Measurements from ENCODE around the gene ZNF70. TPM values are rescaled to one million over a fixed set of nuclear protein-coding genes. Genes with fewer than 3 reads are reported as not detected.

Gene ZNF70
- total RNA-seq, 1 donor from 2014 or later = 12.1 TPM

DNA sequence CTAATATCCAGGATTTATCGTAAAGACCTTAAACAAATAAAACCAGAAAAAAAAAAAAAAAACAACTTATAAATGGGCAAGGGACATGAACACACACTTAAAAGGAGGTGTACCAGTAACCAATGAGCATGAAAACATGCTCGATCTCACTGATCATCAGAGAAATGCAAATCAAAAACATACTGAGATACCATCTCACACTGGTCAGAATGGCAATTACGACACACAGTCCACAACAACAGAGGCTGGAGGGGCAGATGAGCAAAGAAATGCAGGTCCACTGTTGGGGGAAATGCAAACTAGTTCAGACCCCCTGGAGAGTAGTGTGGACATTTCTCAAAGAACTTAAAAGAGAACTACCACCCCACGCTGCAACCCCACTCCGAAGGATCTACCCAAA lies 46.9 kb downstream of the ZNF70 start:
- H3K36me3 Mint-ChIP-seq (ENCODE audit: low read depth) = peaks cover 56% of the 10 kb centered on the region
- DNase-seq (ENCODE audit: low spot score) = no peak
- H3K4me3 Mint-ChIP-seq (ENCODE audit: unreplicated experiment) = no peak overlapping the region
- no peaks in the 10 kb centered on the region for H3K9me3 Mint-ChIP-seq (ENCODE audit: low read depth)
- no peak overlapping the region for H3K27ac Mint-ChIP-seq (ENCODE audit: unreplicated experiment)
- H3K4me1 Mint-ChIP-seq (ENCODE audit: low read depth) = peaks cover 7% of the 10 kb centered on the region
- no peaks in the 10 kb centered on the region for H3K27me3 Mint-ChIP-seq (ENCODE audit: low read depth)
- TF ChIP-seq, protein P1, sequence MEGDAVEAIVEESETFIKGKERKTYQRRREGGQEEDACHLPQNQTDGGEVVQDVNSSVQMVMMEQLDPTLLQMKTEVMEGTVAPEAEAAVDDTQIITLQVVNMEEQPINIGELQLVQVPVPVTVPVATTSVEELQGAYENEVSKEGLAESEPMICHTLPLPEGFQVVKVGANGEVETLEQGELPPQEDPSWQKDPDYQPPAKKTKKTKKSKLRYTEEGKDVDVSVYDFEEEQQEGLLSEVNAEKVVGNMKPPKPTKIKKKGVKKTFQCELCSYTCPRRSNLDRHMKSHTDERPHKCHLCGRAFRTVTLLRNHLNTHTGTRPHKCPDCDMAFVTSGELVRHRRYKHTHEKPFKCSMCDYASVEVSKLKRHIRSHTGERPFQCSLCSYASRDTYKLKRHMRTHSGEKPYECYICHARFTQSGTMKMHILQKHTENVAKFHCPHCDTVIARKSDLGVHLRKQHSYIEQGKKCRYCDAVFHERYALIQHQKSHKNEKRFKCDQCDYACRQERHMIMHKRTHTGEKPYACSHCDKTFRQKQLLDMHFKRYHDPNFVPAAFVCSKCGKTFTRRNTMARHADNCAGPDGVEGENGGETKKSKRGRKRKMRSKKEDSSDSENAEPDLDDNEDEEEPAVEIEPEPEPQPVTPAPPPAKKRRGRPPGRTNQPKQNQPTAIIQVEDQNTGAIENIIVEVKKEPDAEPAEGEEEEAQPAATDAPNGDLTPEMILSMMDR (IDR thresholded peaks at IDR 0.05) = no peak

DNA sequence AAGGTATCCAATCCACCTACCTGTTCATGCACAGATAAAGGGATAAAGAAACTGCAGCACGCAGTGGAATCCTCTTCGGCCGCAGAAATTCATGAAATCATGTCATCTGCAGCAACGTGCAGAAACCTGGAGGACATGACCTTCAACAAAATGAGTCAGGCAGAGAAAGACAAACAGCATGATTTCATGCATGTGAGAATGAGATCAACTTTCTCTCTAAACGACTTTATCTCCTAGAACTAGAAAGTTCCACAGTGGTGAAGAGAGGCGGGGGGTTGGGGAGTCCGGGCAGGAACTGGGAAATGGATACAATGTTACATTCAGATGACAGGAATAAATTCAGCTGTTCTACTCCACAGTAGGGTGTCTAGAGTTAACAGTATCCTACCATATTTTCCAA lies 50.2 kb downstream of the ZNF70 start:
- TF ChIP-seq, protein P1 (IDR thresholded peaks at IDR 0.05) = no peak
- Mint-ChIP-seq H3K27ac (ENCODE audit: unreplicated experiment) (peak overlapping the region; percentile 85), H3K27me3 (ENCODE audit: low read depth) (no peaks in the 10 kb centered on the region), H3K36me3 (ENCODE audit: low read depth) (peaks cover 36% of the 10 kb centered on the region), H3K4me3 (ENCODE audit: unreplicated experiment) (no peak overlapping the region), H3K4me1 (ENCODE audit: low read depth) (peaks cover 7% of the 10 kb centered on the region), H3K9me3 (ENCODE audit: low read depth) (no peaks in the 10 kb centered on the region)
- DNase-seq (ENCODE audit: low spot score) = no peak

DNA sequence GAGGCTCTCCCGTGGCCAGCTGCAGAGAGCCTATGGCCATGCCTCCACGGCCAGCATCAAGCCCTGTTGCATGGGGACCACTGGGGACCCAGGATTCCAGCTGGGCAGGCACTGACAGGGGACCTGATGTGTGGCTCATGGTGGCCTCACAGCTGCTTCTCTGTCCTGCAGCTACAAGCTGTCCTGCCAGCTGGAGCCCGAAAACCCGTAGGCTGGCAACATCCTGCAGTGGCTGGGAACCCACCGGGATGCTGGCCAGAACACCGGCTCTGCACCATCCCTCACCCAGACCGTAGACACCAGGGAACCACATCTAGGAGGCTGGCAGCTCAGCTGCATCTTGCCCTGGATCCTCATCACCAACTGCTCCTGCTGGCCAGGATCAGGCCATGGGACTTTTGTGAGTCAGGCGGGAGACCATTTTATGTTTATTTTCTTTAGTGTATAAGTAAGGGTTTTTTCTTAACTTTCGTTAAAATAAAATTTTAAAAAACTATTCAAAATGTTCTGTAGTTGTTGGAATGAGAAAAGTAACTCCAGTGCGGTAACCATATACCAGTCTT lies 52.2 kb downstream of the ZNF70 start:
- TF ChIP-seq, protein P1 (IDR thresholded peaks at IDR 0.05) = no peak
- Mint-ChIP-seq H3K4me3 (ENCODE audit: unreplicated experiment) (no peak overlapping the region), H3K27ac (ENCODE audit: unreplicated experiment) (no peak overlapping the region), H3K9me3 (ENCODE audit: low read depth) (no peaks in the 10 kb centered on the region), H3K27me3 (ENCODE audit: low read depth) (no peaks in the 10 kb centered on the region), H3K36me3 (ENCODE audit: low read depth) (peaks cover 28% of the 10 kb centered on the region), H3K4me1 (ENCODE audit: low read depth) (peaks cover 7% of the 10 kb centered on the region)
- peak; percentile 72 for DNase-seq (ENCODE audit: low spot score)

DNA sequence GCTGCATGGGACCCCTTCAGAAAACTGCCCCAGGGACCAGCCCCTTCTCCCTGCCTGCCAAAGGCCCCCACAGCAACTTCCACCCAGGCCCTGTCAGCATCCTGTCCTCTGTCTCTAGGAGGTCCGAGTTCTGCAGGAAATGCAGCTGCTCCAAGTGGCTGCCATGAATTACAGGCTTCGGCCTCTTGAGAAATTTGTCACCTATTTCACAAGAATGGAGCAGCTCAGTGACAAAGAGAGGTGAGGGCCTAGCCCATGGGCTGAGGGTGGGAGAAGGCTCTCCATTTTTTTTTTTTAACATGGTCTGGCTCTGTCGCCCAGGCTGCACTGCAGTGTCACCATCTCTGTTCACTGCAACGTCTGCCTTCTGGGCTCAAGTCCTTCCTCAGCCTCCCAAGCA lies 52.8 kb downstream of the ZNF70 start:
- Mint-ChIP-seq H3K4me1 (ENCODE audit: low read depth) (peaks cover 7% of the 10 kb centered on the region), H3K27ac (ENCODE audit: unreplicated experiment) (no peak overlapping the region), H3K4me3 (ENCODE audit: unreplicated experiment) (no peak overlapping the region), H3K27me3 (ENCODE audit: low read depth) (no peaks in the 10 kb centered on the region), H3K36me3 (ENCODE audit: low read depth) (peaks cover 30% of the 10 kb centered on the region), H3K9me3 (ENCODE audit: low read depth) (no peaks in the 10 kb centered on the region)
- peak; percentile 49 for DNase-seq (ENCODE audit: low spot score)
- TF ChIP-seq, protein P1 (IDR thresholded peaks at IDR 0.05) = no peak

DNA sequence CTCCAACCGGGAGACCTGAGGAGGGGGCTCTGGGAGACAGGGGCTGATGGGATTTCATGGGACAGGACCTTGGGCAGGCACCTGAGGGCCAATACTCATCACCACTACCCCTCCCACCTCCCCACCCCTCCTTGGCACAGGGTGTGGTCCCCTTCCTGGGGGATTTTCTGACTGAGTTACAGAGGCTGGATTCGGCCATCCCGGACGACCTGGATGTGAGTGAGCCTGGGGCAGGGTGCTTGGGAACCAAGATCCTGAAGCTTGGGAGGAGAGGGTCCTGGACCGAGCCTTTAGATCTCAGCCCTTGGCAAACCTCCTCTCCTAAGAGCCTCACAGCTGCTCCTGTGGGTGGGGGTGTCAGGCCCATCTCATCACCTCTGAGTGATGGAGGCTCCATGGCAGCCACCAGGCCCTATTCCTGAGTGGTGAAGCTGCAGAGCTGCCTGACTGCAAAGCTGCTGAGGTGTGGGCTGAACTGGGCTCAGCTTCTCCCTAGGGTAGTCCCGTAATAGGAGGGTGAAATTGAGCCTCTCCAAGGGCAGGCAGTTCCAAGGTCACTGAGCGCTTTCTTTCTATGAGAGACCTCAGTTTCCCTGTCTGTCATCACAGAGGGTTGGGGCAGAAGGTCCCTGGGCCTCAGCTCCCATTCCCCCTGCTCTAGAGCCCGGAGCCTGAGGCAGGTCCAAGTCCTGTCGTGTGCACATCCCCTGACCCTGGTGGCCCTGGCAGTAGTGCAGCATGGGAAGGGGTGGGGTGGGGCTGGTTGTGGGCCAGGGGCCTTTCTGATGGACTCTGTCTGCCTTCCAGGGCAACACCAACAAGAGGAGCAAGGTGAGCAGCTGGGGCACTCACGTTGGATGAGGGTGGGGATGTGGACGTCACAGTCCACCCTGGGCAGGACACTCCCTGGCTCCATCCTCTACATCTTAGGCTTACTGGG lies 53.6 kb downstream of the ZNF70 start:
- peak; percentile 62 for DNase-seq (ENCODE audit: low spot score)
- no peak overlapping the region for H3K4me3 Mint-ChIP-seq (ENCODE audit: unreplicated experiment)
- H3K36me3 Mint-ChIP-seq (ENCODE audit: low read depth) = peaks cover 36% of the 10 kb centered on the region
- no peaks in the 10 kb centered on the region for H3K9me3 Mint-ChIP-seq (ENCODE audit: low read depth)
- no peaks in the 10 kb centered on the region for H3K27me3 Mint-ChIP-seq (ENCODE audit: low read depth)
- H3K27ac Mint-ChIP-seq (ENCODE audit: unreplicated experiment) = no peak overlapping the region
- TF ChIP-seq, protein P1 (IDR thresholded peaks at IDR 0.05) = no peak
- peaks cover 7% of the 10 kb centered on the region for H3K4me1 Mint-ChIP-seq (ENCODE audit: low read depth)
